Right lung (tissue), 5 donors: ENCODE data around the gene RASD2. TPM values are rescaled to one million over a fixed set of nuclear protein-coding genes. Genes with fewer than 3 reads are reported as not detected.

Experiments
- DNase-seq, 2 donors: peaks; one replicate each; pipeline ENCODE4 v3.0.0-alpha.2; 2013
- polyA plus RNA-seq, 5 donors: library from polyadenylated mRNA; unstranded; fragments of 120-200 nt; gene quantifications; one replicate each; pipeline versions ENCODE4 v1.2.1 to v1.2.3, GENCODE V29; 2013; ENCODE audit warnings: inconsistent platforms in 1 of 5, low replicate concordance in 1 of 5; ENCODE audit not compliant: insufficient read length in 5 of 5, insufficient read depth in 1 of 5

The RASD2 gene
- polyA plus RNA-seq, 5 donors, result 0.09 to 1.1 (median 0.16) TPM

DNA sequence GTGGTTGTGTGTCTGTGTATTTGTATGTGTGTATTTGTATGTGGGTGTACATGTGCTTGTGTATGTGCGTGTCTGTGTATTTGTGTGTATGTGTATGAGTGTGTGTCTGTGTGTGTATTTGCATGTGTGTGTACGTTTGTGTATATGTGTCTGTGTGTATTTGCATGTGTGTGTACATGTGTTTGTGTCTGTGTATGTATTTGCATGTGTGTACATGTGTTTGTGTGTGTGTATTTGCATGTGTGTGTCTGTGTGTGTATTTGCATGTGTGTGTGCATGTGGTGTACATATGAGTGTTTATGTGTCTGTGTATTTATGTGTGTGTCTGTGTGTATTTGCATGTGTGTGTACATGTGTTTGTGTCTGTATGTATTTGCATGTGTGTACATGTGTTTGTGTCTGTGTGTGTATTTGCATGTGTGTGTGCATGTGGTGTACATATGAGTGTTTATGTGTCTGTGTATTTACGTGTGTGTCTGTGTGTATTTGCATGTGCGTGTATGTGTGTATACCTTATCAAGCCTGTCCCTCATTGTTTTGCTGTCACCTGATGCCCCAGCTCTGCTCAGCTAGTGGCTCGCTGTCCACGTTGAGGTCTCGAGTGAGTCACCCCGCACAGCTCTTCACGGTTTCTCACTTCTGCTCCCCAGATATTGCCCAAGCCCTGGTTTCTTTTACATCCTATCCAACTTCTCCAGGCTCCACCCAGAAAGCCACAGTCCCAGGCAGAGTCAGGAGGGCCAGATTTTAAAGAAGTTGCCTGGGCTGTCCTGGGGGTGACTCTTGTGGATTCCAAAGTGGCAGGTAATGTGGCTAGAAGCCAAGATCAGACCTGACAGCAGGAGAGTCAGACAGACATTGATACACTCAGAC lies 61.3 kb downstream of the RASD2 start:
- no peak for DNase-seq

Other genes with a start within 250 kb of the RASD2 start
- gene TOM1, start 240.9 kb upstream of the RASD2 start, polyA plus RNA-seq, result 10 to 100 TPM; 25.4 to 35.5 (median 29.0) TPM
- gene HMOX1, start 159.7 kb upstream of the RASD2 start, polyA plus RNA-seq, result 10 to 100 TPM in 4 of 5 donors, 1 to 10 TPM in 1; 7.1 to 22.9 (median 10.5) TPM
- gene MCM5, start 140.7 kb upstream of the RASD2 start, polyA plus RNA-seq, result 10 to 100 TPM; 54.2 to 77.9 (median 59.3) TPM
- 10 to 100 TPM in 1 of 5 donors, 1 to 10 TPM in 3, under 1 TPM in 1; 0.52 to 15.0 (median 1.4) TPM for gene MB, start 76.5 kb downstream of the RASD2 start, polyA plus RNA-seq
- 10 to 100 TPM in 2 of 5 donors, 1 to 10 TPM in 3; 7.4 to 11.3 (median 8.4) TPM for gene APOL6, start 107.6 kb downstream of the RASD2 start, polyA plus RNA-seq
- gene APOL5, start 177.0 kb downstream of the RASD2 start, polyA plus RNA-seq, result under 1 TPM in 1 of 5 donors, not detected in 4; 0.09 TPM